HG03060 (cell line): ENCODE data around the gene MBLAC1.

ENCODE experiments used
- ATAC-seq: cut with Tn5 transposase; IDR thresholded peaks from one replicate; pipeline ENCODE4 v1.9.1; 2021; ENCODE audit warnings: low read depth, moderate number of reproducible peaks; ENCODE audit not compliant: unreplicated experiment

The MBLAC1 gene

GRCh38 chr7:100126931-100127865, at the start of gene MBLAC1:
Gene MBLAC1 (plus strand): TSS chr7:100126967. CDS start chr7:100127396, 429 bp downstream.
- ATAC-seq = no peak

GRCh38 chr7:100077205-100077604, 49.6 kb upstream of the MBLAC1 start:
- ATAC-seq = no peak

DNA sequence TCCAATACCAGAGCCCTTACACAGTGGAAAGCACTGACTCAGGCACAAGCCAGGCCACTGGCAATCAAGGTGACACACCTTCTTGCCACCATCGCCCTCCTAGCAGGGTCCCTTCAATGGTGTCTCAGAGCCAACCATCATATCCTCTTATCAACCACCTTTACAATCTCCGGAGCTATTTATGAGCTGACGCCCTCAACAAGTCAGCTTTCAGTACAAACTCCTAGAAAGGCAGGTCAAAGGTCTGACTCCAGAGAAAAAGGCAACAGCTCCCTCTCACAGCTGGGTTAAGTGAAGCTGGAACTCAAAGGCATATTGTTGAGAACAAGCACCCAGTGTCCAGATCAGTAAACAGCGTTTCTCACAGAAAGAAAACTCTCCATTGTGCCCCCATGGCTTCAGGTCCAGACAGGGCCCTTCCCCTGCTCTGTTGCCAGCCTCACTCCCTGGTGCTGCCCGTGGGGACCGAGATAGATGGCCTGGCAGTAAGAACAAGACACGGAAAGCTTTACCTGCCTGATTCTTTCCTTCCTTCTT, 47.7 kb upstream of the MBLAC1 start:
- no peak for ATAC-seq

- no peak for ATAC-seq
Observed at GRCh38 chr7:100080907-100081534, 45.7 kb upstream of the MBLAC1 start.

DNA sequence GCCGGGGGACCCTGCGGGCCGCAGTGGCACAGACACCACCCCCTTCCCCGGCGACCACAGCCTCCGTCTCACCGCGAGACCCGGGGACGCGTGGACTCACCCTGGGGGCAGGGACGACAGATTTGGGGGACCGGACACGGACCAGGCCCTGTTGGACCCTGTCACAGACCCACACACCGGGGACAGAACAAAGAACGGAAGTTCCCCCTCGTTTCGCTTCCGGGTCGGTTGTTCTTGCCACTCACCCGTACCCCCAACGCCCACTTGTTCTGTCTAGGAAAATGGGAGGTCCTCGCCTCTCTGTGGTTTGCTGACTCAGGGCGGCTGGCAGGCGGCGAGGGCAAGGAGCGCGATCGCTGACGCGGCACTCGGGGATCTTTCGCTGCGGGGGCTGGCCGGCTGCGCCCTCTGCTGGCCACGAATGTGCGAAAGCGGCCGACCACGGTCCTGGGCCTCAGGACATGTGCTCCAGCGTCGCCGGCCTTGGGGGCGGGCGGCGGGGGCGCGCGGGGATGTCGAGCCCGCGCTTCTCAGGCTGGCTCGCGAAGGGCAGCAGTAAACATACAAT, 45.1 kb upstream of the MBLAC1 start, which contains the start of gene ZNF3:
Gene ZNF3, minus strand, starts transcription at position 189 of the 568 bp plus-strand sequence. CDS start 4,366 bp downstream, outside the sequence.
- peak; percentile 84 for ATAC-seq

DNA sequence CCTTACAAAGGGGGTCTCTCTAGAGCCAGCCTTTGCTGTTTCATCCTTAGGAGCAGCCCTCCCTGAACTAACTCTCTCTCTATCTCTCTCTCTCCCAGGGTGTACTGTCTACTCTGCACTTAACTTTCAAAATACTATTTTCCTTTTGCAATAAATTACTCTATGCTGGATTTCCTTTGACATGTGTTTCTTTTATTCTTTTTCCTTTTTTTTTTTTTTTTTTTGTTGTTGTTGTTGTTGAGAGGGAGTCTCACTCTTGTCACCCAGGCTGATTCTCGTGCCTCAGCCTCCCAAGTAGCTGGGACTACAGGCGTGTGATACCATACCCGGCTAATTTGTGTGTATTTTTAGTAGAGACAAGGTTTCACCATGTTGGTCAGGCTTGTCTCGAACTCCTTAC, 43.8 kb upstream of the MBLAC1 start:
- no peak for ATAC-seq

DNA sequence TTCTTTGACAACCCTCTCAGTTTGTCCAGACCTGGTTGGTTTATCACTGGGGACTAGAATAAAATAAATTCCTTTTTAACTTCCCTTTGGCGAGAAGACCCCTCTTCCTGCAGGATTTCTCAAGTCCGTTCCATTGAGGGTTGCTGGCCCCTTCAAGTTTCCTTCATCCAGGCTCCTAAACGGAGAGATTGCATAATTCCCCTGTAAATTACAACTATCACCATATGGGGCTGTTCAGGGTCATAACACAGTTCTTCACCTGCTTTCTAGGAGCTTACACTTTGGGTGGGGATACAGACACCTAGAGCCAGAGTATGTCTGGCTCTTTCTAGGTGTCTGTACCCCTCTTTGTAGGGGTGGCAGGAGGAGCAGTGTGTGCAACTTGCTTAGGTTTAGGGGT, 41.3 kb upstream of the MBLAC1 start:
- no peak for ATAC-seq

GRCh38 chr7:100087055-100087750, 39.6 kb upstream of the MBLAC1 start:
- no peak for ATAC-seq

DNA sequence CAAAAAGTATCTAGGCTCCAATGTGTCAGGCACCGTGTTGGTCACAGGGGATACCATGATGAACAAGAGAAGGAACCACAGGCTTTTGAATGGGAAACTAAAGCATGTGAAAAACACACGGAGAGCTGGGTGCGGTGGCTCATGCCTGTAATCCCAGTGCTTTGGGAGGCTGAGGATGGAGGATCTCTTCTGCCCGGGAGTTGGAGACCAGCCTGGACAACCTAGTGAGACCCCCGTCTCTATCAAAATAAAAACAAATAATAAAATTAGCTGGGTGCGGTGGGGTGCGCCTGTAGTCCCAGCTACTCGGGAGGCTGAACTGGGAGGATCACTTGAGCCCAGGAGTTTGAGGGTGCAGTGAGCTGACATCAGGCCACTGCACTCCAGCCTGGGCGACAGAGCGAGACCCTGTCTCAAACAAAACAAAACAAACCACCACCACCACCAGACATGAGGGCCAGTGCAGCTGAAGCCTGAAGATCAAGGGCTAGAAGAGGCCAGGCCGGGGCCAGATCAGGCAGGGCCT, 38.6 kb upstream of the MBLAC1 start:
- no peak for ATAC-seq

DNA sequence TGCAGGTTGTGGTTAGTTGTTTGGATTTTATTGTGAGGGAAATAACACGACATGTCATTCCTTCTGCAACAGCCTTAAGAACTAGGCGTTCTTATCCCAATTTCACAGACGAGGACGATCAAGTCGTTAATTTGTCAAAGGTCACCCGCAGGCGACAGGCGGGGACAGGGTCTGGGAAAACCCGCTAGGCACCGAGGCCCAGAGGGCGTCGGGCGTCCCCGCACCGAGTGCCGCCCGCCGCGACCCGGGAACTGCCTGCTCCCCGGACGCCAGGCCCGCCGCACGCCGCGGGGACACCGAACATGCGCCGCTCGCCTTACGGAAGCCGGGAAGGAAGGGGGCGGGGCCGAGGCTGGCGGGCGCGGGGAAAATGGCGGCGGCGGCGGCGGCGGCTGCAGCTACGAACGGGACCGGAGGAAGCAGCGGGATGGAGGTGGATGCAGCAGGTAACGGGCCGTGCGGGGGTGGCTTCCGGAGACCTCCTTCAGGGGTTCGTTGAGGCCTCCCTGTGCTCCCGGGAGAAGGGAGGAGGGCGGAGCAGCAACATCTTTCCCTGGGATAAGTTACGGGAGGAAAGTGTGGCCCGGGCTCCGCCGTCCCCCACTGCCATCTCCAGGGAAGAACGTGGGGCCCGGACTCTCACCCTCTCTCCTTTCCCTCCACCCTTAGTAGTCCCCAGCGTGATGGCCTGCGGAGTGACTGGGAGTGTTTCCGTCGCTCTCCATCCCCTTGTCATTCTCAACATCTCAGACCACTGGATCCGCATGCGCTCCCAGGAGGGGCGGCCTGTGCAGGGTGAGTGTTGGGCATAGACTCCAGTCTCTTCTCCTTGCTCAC, 37.9 kb upstream of the MBLAC1 start, which contains the start of gene COPS6:
Gene COPS6, plus strand, starts transcription at position 349 of the 837 bp plus-strand sequence. Its CDS starts 22 bp downstream, at position 371.
- no peak for ATAC-seq

DNA sequence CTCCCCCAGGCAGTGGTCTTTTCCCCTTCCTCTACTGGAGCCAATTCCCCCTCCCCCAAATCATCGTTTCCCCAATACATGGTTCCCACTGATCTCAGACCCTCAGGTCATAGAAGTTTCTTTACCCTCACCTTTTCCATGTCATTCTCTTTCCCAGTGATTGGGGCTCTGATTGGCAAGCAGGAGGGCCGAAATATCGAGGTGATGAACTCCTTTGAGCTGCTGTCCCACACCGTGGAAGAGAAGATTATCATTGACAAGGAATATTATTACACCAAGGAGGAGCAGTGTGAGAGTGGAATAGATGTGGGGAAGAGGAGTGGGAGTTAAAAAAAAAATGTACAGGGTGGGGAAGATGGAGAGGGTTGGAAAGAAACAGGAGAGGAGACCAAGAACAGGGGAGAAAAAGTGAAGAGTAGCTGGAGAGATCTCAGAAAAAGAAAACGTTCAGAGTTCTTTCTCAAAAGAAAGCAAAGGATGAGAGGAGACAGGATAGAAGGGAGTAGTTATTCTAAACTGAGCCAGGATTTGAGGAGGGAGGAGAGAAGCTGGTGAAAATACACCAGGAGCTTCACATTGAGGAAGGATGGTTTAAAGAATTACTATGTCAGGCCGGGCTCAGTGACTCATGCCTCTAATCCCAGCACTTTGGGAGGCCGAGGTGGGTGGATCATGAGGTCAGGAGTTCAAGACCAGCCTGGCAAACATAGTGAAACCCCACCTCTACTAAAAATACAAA, 37.1 kb upstream of the MBLAC1 start:
- no peak for ATAC-seq

DNA sequence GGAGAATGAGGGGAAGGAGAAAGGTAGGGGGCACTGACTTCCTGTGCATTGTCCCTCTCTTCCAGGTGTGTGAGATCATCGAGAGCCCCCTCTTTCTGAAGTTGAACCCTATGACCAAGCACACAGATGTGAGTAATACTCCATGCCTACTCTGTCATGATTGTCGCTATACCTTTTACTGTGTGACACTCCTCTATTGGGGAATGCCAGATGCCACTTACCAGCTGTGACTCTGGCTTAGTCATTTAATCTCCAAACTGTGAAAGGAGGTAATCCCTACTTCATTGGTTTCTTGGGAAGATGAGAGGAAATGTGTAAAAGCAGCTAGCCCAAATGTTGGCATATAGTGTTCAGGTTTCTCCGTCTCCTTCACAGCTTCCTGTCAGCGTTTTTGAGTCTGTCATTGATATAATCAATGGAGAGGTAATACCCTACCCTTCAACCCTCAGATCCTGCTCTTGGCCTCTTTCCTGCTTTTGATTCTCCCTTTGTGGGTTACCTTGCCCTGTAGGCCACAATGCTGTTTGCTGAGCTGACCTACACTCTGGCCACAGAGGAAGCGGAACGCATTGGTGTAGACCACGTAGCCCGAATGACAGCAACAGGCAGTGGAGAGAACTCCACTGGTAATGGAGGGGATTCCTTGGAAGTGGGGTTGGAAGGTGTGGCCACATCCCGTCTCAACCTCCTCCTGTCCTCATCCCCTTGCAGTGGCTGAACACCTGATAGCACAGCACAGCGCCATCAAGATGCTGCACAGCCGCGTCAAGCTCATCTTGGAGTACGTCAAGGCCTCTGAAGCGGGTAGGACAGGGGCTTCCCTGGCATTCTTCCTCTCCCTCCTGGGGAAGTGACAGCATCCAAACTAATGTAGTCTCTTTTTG, 36.0 kb upstream of the MBLAC1 start:
- no peak for ATAC-seq

- no peak for ATAC-seq
Observed at GRCh38 chr7:100091411-100092181, 35.2 kb upstream of the MBLAC1 start.

- ATAC-seq = no peak
Observed at GRCh38 chr7:100093054-100093453, 33.7 kb upstream of the MBLAC1 start.

- ATAC-seq = no peak
Observed at GRCh38 chr7:100093498-100093897, 33.3 kb upstream of the MBLAC1 start.

DNA sequence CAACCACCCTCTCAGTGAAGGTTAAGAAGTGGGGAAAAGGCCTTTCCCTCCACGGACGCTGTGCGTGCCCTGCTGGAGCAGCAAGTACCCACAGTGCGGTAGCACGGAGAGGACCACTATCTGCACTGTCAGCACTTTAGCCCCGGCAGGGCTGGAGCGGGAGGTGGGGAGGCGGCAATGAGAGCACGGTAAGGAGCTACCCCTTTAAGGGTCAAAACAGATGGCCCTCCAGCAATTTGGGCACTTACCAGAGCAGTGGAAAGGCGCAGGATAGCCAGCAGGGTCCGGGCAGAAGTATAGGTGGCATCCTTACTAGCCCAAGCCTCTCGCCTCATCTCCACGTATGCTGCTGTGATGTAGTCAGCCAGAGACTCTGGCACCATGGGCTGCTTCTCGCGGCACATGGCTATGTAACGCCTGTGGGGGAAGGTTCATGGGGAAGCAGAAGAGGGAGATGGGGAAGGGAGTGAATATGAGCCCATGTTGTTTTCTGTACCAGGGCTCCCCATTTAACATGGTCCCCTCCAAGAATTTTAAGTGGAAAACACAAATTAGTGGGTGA, 32.8 kb upstream of the MBLAC1 start:
- no peak for ATAC-seq

DNA sequence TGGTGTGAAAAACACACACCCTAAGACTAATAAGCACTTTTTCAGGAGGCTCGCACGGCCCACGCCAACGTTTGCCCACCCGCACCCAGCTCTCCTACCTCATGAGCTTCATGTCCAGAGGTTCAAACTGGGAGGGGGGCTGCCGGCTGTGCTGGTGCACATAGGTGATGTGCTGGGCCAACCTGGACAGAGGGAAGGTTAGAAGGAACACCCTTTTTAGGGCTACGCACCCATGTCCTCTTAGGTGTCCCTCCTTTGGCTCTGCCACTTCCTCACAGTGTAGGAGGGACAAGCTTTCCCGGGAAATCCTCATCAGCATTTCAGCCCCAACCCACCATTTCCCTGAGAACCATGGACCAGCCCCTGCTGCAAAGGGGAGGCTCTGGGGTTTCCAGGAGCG, 31.5 kb upstream of the MBLAC1 start:
- ATAC-seq = no peak
